ENCODE measurements around the gene SLC24A3. TPM values are rescaled to one million over a fixed set of nuclear protein-coding genes. Genes with fewer than 3 reads are reported as not detected.

The SLC24A3 gene
- total RNA-seq, 1 experiment from 2014 or later, result not detected

DNA sequence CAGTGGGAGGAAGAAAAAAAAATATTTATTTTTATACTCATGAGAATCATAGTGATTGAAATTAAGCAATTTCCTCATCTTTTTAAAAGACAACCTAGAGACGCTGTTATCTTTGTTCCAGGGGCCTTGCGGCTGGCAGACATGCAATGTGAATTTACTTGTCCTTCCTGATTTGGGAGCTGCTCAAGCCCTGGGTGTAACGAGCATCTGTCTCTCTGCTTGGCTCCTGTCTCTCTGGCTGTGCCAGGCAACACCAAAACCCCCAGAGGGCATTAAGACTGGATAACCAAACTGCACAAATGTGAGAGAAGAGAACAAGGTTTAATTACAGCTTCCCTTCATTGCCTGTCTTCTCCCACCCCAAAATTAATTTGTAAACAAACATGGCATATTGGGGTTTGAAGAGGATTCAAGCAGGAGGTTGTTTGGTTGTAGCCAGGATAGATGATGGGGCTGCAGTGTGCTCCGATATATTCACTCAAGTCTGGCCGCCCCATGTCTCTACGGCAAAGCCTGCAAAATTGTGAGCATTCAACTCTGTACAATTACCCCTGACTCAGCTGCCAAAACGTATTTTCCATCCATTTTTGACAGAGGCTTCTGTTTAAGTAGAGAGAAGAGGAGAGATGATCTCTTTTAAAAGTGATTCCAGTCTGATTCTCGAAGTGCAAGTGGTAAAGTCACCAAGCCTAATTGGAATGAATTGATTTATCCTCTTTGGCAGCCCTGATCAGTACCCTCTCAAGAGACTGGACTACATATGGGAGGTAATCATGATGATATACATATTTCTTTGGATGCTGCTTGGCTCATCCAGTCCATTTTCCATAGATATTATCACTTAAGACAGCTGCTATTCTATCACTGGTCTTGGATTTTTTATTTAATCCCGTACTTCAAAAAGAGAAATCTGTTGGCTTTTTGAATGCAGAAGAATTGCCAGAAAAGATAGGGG lies 170.2 kb downstream of the SLC24A3 start:
- no peaks in the 10 kb centered on the region for H3K9me2 ChIP-seq (ENCODE audit: insufficient read depth)
- H4K20me1 ChIP-seq (ENCODE audit: insufficient read depth), result no peaks in the 10 kb centered on the region
- H3K27ac ChIP-seq, result no peak overlapping the region
- ChIA-PET CTCF (no interaction called here), POLR2A (ENCODE audit: unreplicated experiment) (no interaction called here)
- no peak overlapping the region for H3K4me2 ChIP-seq
- no peaks in the 10 kb centered on the region for H3K36me3 ChIP-seq (ENCODE audit: low read depth)
- DNase-seq, result no peak
- BruUV-seq (replicated peaks), result no TSS peak
- peaks cover 39% of the 10 kb centered on the region; the same call in 1 of the 2 replicates for H3K27me3 ChIP-seq (ENCODE audit: insufficient read depth, low read depth)
- H2AFZ ChIP-seq, result no peak overlapping the region
- intact Hi-C loops (cut with micrococcal nuclease; ENCODE audit: unreplicated experiment), result no loop called here
- TF ChIP-seq, protein P1, sequence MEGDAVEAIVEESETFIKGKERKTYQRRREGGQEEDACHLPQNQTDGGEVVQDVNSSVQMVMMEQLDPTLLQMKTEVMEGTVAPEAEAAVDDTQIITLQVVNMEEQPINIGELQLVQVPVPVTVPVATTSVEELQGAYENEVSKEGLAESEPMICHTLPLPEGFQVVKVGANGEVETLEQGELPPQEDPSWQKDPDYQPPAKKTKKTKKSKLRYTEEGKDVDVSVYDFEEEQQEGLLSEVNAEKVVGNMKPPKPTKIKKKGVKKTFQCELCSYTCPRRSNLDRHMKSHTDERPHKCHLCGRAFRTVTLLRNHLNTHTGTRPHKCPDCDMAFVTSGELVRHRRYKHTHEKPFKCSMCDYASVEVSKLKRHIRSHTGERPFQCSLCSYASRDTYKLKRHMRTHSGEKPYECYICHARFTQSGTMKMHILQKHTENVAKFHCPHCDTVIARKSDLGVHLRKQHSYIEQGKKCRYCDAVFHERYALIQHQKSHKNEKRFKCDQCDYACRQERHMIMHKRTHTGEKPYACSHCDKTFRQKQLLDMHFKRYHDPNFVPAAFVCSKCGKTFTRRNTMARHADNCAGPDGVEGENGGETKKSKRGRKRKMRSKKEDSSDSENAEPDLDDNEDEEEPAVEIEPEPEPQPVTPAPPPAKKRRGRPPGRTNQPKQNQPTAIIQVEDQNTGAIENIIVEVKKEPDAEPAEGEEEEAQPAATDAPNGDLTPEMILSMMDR (conservative IDR thresholded peaks at IDR 0.05), result no peak
- no peak overlapping the region for H3K4me3 ChIP-seq
- no peaks in the 10 kb centered on the region for H3F3A ChIP-seq (ENCODE audit: insufficient read depth, low read depth)
- no peaks in the 10 kb centered on the region for H3K9me3 ChIP-seq (ENCODE audit: insufficient read depth, low read depth)
- H3K4me1 ChIP-seq (replicated peaks; ENCODE audit: insufficient read depth), result no peaks in the 10 kb centered on the region
- H3K79me2 ChIP-seq (ENCODE audit: low read depth), result no peaks in the 10 kb centered on the region

DNA sequence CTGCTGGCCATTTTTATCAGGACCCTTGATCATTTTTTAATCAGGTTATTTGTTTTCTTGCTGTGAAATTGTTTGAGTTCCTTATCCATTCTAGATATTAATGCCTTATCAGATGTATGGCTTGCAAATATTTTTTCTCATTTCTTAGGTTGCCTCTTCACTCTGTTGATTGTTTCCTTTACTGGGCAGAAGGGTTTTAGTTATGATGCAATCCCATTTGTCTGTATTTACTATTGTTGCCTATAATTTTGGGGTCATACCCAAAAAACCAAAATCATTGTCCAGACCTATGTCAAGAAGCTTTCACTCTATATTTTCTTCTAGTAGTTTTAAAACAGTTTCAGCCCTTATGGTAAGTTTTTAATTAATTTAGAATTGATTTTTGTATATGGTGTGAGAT lies 172.5 kb downstream of the SLC24A3 start:
- Histone ChIP-seq H3K9me3 (ENCODE audit: insufficient read depth, low read depth) (no peaks in the 10 kb centered on the region), H2AFZ (no peak overlapping the region), H4K20me1 (ENCODE audit: insufficient read depth) (no peaks in the 10 kb centered on the region), H3K4me3 (no peak overlapping the region), H3K79me2 (ENCODE audit: low read depth) (no peaks in the 10 kb centered on the region), H3K27ac (no peak overlapping the region), H3K36me3 (ENCODE audit: low read depth) (no peaks in the 10 kb centered on the region), H3K27me3 (ENCODE audit: insufficient read depth, low read depth) (peaks cover 31% of the 10 kb centered on the region; the same call in 1 of the 2 replicates), H3K4me2 (no peak overlapping the region), H3F3A (ENCODE audit: insufficient read depth, low read depth) (no peaks in the 10 kb centered on the region), H3K9me2 (ENCODE audit: insufficient read depth) (no peaks in the 10 kb centered on the region), H3K4me1 (replicated peaks; ENCODE audit: insufficient read depth) (no peaks in the 10 kb centered on the region)
- intact Hi-C loops (cut with micrococcal nuclease; ENCODE audit: unreplicated experiment), result no loop called here
- CTCF ChIA-PET, result no interaction called here
- TF ChIP-seq, protein P1 (conservative IDR thresholded peaks at IDR 0.05), result no peak
- no peak for TF ChIP-seq EZH2 (IDR thresholded peaks at IDR 0.05; ENCODE audit: low read depth)
- BruUV-seq (replicated peaks), result no TSS peak
- no peak for DNase-seq
- POLR2A ChIA-PET (ENCODE audit: unreplicated experiment), result no interaction called here

- no peaks in the 10 kb centered on the region for H3K9me2 ChIP-seq (ENCODE audit: insufficient read depth)
- H3K27ac ChIP-seq, result no peak overlapping the region
- no peaks in the 10 kb centered on the region for H3K36me3 ChIP-seq (ENCODE audit: low read depth)
- H4K20me1 ChIP-seq (ENCODE audit: insufficient read depth), result no peaks in the 10 kb centered on the region
- no peaks in the 10 kb centered on the region for H3F3A ChIP-seq (ENCODE audit: insufficient read depth, low read depth)
- POLR2A ChIA-PET (ENCODE audit: unreplicated experiment), result no interaction called here
- no peak overlapping the region for H3K4me3 ChIP-seq
- H2AFZ ChIP-seq, result no peak overlapping the region
- H3K9me3 ChIP-seq (ENCODE audit: insufficient read depth, low read depth), result no peaks in the 10 kb centered on the region
- TF ChIP-seq EZH2 (IDR thresholded peaks at IDR 0.05; ENCODE audit: low read depth), result no peak
- TF ChIP-seq, protein P1 (conservative IDR thresholded peaks at IDR 0.05), result no peak
- BruUV-seq (replicated peaks), result no TSS peak
- H3K4me1 ChIP-seq (replicated peaks; ENCODE audit: insufficient read depth), result no peaks in the 10 kb centered on the region
- H3K79me2 ChIP-seq (ENCODE audit: low read depth), result no peaks in the 10 kb centered on the region
- CTCF ChIA-PET, result no interaction called here
- no peak overlapping the region for H3K4me2 ChIP-seq
- intact Hi-C loops (cut with micrococcal nuclease; ENCODE audit: unreplicated experiment), result no loop called here
- no peak for DNase-seq
- peaks cover 12% of the 10 kb centered on the region; the same call in 1 of the 2 replicates for H3K27me3 ChIP-seq (ENCODE audit: insufficient read depth, low read depth)
Observed at GRCh38 chr20:19387251-19387650, 174.8 kb downstream of the SLC24A3 start.

Measured in PC-9 (cell line).